Mesothelial cell of epicardium (in vitro differentiated cells): ENCODE results near the gene AJAP1. TPM values are rescaled to one million over a fixed set of nuclear protein-coding genes. Genes with fewer than 3 reads are reported as not detected.

Source experiments
- DNase-seq, 2 experiments: peaks; one replicate each; pipeline ENCODE4 v3.0.0; 2021; ENCODE audit warnings: low spot score in 2 of 2; ENCODE audit not compliant: unreplicated experiment in 2 of 2
- H3K27ac Mint-ChIP-seq: 2 replicates; pipeline ENCODE4 v1.8.0; 2021; ENCODE audit warnings: mixed read lengths
- H3K27me3 Mint-ChIP-seq: 2 replicates; pipeline ENCODE4 v1.8.0; 2021; ENCODE audit warnings: low read depth, mixed read lengths
- H3K36me3 Mint-ChIP-seq: 2 replicates; pipeline ENCODE4 v1.8.0; 2021; ENCODE audit warnings: mixed read lengths
- H3K4me1 Mint-ChIP-seq: 2 replicates; pipeline ENCODE4 v1.8.0; 2021; ENCODE audit warnings: mixed read lengths
- H3K4me3 Mint-ChIP-seq: 2 replicates; pipeline ENCODE4 v1.8.0; 2021; ENCODE audit warnings: mild to moderate bottlenecking, moderate library complexity, mixed read lengths
- H3K9me3 Mint-ChIP-seq: 2 replicates; pipeline ENCODE4 v1.8.0; 2021; ENCODE audit warnings: mixed read lengths
- total RNA-seq: library from RNA; stranded (reverse); gene quantifications from 3 replicates; pipeline ENCODE4 v1.2.1, GENCODE V29; 2021
- TF ChIP-seq, protein P1 (sequence below): fragments of 200-600 bp; sonication (generic); IDR thresholded peaks from one replicate; pipeline ENCODE4 v1.5.0; 2021; ENCODE audit warnings: antibody characterized with exemption; ENCODE audit not compliant: unreplicated experiment

AJAP1 gene
- total RNA-seq, 1 donor from 2014 or later, result 2.4 TPM

- Mint-ChIP-seq H3K27me3 (peaks cover 2% of the 10 kb centered on the region), H3K4me1 (peaks cover 4% of the 10 kb centered on the region), H3K4me3 (no peak overlapping the region), H3K36me3 (no peaks in the 10 kb centered on the region), H3K9me3 (no peaks in the 10 kb centered on the region), H3K27ac (no peak overlapping the region)
- no peak for DNase-seq
- TF ChIP-seq, protein P1, sequence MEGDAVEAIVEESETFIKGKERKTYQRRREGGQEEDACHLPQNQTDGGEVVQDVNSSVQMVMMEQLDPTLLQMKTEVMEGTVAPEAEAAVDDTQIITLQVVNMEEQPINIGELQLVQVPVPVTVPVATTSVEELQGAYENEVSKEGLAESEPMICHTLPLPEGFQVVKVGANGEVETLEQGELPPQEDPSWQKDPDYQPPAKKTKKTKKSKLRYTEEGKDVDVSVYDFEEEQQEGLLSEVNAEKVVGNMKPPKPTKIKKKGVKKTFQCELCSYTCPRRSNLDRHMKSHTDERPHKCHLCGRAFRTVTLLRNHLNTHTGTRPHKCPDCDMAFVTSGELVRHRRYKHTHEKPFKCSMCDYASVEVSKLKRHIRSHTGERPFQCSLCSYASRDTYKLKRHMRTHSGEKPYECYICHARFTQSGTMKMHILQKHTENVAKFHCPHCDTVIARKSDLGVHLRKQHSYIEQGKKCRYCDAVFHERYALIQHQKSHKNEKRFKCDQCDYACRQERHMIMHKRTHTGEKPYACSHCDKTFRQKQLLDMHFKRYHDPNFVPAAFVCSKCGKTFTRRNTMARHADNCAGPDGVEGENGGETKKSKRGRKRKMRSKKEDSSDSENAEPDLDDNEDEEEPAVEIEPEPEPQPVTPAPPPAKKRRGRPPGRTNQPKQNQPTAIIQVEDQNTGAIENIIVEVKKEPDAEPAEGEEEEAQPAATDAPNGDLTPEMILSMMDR, result no peak
These were observed 79.8 kb downstream of the AJAP1 start for GRCh38 chr1:4734219-4734618.

DNA sequence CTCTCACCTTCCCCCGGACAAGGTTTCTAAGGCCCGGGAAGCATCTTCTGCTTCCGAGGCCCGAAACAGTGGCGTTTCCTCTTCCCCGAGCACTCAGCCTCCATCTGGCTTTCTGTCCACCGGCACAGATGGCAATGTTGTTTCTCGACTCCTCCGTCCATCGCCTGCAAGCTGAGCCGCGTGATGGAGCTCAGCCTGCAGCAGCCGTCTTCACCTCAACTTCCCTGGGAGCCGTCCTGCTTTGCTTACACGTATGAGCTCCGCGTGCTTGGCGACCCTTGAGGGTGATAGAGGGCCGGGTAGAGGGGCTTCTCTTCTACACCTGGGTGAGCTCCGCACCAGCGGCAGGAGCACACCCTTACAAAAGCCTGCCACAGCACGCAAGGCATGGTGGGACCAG, 80.4 kb downstream of the AJAP1 start:
- H3K4me1 Mint-ChIP-seq, result peaks cover 4% of the 10 kb centered on the region
- no peaks in the 10 kb centered on the region for H3K36me3 Mint-ChIP-seq
- TF ChIP-seq, protein P1, result no peak
- no peak overlapping the region for H3K4me3 Mint-ChIP-seq
- no peak for DNase-seq
- H3K27me3 Mint-ChIP-seq, result peaks cover 2% of the 10 kb centered on the region
- no peak overlapping the region for H3K27ac Mint-ChIP-seq
- H3K9me3 Mint-ChIP-seq, result no peaks in the 10 kb centered on the region

GRCh38 chr1:4736254-4736653, 81.8 kb downstream of the AJAP1 start:
- Mint-ChIP-seq H3K9me3 (no peaks in the 10 kb centered on the region), H3K36me3 (no peaks in the 10 kb centered on the region), H3K4me1 (peaks cover 4% of the 10 kb centered on the region), H3K4me3 (no peak overlapping the region), H3K27ac (no peak overlapping the region), H3K27me3 (peaks cover 4% of the 10 kb centered on the region)
- TF ChIP-seq, protein P1, result no peak
- no peak for DNase-seq

DNA sequence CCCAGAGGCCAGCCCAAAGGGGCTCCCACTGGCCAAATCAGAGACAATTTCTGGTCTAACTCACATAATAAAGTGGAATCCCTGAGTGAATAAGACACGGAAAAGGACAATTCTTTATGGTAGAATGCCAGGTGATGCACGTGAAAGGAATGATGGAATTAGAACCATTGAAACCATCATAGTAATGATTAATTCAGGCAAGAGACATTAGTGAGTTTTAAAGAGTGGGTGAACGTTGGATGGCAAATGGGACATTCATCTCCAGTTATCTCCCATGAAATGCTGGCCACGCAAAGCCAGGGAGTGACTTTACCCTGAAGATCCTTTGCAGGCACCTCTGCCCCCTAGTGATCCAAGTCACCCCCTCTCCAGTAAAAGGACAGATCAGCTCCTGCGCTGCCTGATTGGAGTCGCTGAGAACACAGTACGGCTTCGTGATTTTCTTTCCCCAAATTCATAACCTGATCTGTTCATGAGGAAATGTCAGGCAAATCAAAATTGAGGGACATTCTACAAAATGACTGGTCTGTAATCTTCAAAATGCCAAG, 87.5 kb downstream of the AJAP1 start:
- H3K27me3 Mint-ChIP-seq, result peaks cover 8% of the 10 kb centered on the region
- H3K9me3 Mint-ChIP-seq, result no peaks in the 10 kb centered on the region
- DNase-seq, result no peak
- TF ChIP-seq, protein P1, result no peak
- no peak overlapping the region for H3K27ac Mint-ChIP-seq
- H3K4me3 Mint-ChIP-seq, result no peak overlapping the region
- no peaks in the 10 kb centered on the region for H3K4me1 Mint-ChIP-seq
- H3K36me3 Mint-ChIP-seq, result no peaks in the 10 kb centered on the region

- TF ChIP-seq, protein P1, result no peak
- no peaks in the 10 kb centered on the region for H3K9me3 Mint-ChIP-seq
These were observed 89.8 kb downstream of the AJAP1 start for GRCh38 chr1:4743978-4744750.

More at GRCh38 chr1:4743978-4744750, 89.8 kb downstream of the AJAP1 start:
- Mint-ChIP-seq H3K36me3 (no peaks in the 10 kb centered on the region), H3K4me1 (no peaks in the 10 kb centered on the region), H3K27ac (no peak overlapping the region), H3K4me3 (no peak overlapping the region), H3K27me3 (peaks cover 8% of the 10 kb centered on the region)
- no peak for DNase-seq
